GM18499 (cell line): ENCODE results near the gene FKBP2.
"Not testable (repeated sequence)": the region's sequence is repeated elsewhere in the genome, so short reads cannot be mapped to it uniquely, and the experiment has no call there.

Experiments used
- ATAC-seq: cut with Tn5 transposase; IDR thresholded peaks from one replicate; pipeline ENCODE4 v1.9.1; 2021; ENCODE audit warnings: moderate number of reproducible peaks; ENCODE audit not compliant: insufficient read depth, unreplicated experiment

Gene FKBP2

DNA sequence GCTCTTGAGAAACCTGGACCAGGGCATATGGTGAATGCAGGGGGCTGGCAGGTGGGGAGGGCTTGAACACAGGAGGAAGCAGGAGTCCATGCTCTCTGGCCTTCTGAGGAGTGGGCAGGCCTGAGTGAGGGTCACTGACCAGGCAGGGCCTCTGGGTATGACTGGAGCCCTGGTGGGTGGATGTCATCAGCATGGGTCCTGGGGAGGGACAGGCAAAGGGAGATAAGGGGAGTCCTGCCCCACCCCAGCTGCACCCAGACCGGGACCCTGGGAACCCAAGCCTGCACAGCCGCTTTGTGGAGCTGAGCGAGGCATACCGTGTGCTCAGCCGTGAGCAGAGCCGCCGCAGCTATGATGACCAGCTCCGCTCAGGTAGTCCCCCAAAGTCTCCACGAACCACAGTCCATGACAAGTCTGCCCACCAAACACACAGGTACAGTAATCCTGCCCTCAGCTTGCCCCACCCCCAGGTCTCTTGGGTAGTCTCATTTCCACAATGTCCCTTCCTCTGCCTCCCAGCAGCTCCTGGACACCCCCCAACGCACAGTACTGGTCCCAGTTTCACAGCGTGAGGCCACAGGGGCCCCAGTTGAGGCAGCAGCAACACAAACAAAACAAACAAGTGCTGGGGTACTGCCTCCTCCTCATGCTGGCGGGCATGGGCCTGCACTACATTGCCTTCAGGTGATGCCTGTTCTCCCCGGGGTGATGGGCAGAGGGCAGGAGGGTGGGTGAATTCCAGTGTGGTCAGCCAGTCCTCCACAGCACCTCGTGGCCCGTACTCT is 8.5 kb upstream of the FKBP2 start:
- ATAC-seq = no peak

DNA sequence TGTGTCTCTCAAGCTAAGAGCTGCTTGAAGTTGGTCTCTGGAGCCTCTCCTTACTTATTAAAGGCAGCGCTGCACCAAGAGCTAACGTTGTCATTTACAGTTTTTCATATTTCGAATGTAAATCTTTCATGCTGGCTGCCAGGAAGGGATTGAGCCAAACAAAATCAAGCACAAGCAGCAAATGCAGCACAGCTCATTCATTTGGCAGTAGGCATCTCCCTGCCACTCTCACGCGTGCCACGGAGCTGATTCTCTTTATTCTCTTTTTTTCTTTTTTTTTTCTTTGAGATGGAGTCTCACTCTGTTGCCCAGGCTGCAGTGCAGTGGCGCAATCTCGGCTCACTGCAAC is 8.0 kb upstream of the FKBP2 start:
- no peak for ATAC-seq

DNA sequence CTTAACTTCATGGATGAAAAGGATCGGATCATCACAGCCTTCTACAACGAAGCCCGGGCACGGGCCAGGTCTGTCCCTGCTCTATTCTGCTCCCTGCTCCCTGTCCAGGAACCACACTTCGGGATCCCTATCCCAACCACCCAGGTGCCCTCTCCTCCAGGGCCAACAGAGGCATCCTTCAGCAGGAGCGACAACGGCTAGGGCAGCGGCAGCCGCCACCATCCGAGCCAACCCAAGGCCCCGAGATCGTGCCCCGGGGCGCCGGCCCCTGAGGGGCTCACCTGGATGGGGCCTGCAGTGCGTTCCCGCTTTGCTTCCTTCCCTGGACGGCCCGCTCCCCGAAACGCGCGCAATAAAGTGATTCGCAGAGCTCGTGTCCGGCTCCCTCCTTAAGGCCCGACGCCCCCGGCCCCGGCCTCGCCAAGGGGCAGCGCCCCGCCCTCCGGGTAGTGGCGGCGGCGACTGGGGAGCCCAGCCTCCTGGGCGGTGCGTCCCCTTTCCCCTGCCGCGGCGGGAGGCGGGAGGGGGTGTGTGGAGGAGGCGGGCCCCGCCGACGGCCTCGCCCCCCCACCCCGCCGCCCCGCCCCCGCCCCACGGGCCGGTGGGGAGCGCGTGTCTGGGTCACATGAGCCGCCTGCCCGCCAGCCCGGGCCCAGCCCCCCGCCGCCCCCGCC is 6.8 kb upstream of the FKBP2 start, which contains the start of gene VEGFB:
Gene VEGFB, plus strand, starts transcription at position 672 of the 674 bp plus-strand sequence. CDS start 250 bp downstream, outside the sequence.
- no peak for ATAC-seq

DNA sequence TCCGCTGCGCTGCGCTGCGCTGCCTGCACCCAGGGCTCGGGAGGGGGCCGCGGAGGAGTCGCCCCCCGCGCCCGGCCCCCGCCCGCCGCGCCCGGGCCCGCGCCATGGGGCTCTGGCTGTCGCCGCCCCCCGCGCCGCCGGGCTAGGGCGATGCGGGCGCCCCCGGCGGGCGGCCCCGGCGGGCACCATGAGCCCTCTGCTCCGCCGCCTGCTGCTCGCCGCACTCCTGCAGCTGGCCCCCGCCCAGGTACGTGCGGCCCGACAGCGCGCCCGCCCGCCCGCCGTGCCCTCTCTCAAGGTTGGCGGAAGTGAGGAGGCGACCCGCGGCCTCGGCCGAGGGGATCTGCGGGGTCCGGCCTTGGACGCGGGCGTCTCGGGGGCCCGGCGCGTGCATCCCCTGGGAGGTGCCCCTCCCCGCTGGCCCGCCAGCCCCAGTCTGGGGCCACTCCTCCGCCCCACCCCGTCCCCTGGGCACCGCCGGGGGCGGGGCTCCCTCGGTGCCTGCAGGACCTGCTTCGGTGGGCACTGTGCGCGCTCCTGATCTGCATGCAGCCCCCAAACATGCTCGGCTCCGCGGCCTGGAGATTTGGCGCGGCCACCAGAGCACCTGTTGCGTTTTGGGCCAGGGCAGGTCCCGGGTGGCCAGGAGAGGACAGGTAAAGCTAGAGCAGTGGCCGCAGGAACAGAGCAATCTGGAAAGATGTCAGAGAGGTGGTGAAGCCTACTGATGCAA is 6.1 kb upstream of the FKBP2 start:
- no peak for ATAC-seq

DNA sequence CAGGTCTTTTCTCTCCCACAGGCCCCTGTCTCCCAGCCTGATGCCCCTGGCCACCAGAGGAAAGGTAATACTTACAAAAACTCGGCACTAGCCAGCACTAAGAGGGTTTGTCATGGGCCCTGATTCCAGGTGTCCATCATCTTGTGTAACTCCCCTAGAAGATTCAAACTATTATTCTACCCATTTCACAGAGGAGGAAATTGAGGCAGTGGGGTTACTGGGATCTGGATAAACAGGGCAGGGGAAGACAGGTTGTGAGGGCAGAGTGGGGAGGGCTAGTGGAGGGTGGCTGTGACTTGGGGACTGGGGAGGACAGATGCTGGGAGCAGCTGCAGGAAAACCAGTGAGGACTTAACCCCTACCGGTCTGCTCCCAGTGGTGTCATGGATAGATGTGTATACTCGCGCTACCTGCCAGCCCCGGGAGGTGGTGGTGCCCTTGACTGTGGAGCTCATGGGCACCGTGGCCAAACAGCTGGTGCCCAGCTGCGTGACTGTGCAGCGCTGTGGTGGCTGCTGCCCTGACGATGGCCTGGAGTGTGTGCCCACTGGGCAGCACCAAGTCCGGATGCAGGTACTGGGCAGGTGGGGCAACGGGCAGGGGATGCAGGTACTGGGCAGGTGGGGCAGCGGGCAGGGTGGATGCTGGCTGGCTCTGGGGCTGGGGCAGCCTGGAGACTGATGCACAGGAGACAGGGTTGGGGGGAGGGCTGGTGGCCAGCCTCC is 5.3 kb upstream of the FKBP2 start:
- ATAC-seq = no peak

DNA sequence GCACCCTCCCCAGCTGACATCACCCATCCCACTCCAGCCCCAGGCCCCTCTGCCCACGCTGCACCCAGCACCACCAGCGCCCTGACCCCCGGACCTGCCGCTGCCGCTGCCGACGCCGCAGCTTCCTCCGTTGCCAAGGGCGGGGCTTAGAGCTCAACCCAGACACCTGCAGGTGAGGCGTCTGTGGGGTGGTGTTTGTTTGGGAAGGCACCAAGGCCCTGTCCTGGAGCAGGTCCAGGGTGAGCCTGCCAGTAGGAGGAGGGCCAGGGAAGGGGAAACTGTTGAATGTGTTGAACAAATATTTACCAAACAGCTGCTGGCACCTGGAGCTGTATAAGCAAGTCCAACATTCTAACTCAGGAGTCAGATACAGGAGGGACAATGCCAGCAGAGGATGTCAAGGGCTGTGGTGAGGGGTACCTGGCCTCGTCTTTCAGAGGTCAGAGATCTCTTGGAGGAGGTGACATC is 3.4 kb upstream of the FKBP2 start:
- no peak for ATAC-seq

DNA sequence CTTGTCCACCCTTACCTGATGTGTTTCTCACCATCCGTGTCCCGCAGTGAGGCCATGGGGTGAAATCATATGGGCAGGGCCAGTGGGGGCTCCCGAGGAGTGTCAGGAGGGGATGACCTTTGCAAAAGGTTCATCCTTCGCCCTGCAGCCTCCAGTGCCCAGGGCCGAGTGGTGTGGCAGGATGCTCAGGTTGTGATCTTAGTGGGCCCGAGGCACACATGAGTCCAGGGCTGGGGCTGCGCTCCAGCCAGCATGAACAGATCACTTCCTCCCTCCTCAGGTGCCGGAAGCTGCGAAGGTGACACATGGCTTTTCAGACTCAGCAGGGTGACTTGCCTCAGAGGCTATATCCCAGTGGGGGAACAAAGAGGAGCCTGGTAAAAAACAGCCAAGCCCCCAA is 2.8 kb upstream of the FKBP2 start:
- no peak for ATAC-seq

DNA sequence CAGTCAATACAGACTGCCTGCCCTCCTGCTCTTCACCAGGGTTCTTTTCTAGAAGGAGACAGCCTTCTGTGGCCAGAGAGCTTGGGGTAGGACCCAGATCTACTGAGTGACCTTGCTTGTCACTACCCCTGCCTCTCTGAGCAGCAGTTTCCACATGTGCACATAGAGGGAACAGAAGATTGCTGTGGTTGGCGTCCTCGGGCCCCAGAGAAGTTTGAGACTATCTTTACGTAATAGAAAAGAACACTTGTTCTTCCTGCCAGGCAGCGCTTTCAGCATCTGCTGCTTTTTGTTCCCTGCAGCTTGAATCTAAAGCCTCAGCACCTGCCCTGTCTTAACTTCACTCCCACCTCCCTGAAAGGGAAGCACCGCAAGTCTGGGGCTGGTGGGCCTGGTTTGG is 1.9 kb upstream of the FKBP2 start:
- no peak for ATAC-seq

DNA sequence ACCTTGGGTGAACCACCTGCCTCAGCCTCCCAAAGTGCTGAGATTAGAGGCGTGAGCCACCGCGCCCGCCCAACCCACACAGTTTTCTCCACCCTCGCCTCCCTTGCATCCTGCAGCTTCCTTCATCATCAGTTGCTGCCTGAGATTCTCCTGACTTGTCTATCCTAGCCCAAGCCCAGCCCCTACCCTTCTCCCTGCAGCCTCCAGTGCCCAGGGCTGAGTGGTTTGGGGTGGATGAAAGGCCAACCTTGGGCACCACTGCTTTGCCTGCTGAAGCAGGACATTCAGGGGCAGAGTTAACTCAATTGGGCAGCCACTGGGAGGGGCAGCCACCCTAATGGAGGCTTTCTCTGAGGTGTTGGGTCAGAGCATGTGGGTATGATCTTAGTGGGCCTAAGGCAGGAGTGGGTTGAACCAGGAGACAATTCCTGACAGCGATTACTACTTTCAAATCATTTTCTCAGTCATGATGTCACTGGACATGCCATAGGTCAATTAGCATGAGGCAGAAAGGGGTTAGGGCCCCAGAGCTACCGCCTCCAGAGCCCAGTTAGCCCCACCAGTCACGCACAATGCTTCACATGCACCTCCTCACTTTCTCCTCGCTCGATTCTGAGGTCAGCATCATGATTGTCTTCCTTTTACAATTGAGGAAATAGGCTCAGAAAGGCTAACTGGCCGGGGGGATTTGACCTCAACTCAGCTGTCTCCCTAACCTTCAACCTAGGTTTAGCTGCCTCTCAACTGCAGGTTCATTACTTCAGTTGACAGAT is 1.0 kb upstream of the FKBP2 start:
- ATAC-seq = no peak

DNA sequence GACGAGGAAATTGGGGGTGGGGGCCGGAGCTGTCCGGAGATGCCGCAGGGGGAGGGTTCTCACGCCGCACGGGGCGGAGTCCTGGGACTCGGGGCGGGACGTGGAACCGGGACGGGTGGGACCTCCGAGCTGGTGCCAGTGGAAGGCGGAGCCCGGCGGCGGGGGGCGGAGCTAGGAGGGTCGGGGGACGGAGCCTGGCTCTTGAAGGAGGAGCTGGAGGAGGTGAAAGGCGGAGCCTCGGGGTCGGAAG is 271 bp downstream of the FKBP2 start:
- ATAC-seq = peak; percentile 39

DNA sequence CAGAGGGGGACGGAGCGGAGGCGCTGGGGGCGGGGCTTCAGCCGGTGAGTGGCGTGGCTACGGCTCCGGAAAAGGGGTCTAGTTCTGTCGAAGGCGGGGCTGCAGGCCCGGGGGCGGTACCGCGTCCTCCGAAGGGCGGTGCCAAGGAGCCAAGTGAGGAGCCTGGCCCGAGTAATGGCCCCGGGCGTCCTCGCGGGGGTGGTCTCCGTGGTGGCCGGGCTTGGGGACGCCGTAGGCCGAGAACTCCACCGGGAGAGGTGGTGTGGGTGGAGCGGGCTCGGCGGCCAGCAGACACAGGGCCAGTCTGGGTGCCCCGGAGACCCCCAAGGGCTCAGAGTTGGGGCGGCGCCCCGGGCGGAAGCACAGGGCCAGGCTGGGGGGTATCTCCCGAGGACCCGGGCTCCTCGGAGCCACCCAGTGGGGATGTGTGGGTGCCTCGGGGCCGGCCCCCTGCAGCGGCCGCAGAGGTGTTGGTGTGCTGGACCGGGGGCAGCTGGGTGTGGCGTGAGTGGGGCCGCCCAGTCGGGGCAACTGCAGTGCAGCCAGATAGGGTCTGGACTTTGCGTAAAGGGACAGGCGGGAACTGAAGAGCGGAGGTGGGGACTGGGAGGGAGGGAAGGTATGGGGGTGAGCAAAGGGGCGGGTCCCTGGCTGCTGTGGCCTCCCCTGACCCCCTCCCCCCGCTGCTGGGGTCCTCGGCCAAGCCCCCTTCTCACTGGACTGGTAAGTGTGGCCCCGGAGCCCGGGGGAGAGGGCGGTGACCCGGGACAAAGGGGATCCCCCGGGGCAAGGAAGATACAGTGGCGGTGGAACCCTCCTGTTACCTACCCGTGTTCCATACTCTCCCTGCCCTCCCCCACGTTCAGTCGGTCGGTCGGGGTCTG is 838 bp downstream of the FKBP2 start:
- no peak for ATAC-seq

DNA sequence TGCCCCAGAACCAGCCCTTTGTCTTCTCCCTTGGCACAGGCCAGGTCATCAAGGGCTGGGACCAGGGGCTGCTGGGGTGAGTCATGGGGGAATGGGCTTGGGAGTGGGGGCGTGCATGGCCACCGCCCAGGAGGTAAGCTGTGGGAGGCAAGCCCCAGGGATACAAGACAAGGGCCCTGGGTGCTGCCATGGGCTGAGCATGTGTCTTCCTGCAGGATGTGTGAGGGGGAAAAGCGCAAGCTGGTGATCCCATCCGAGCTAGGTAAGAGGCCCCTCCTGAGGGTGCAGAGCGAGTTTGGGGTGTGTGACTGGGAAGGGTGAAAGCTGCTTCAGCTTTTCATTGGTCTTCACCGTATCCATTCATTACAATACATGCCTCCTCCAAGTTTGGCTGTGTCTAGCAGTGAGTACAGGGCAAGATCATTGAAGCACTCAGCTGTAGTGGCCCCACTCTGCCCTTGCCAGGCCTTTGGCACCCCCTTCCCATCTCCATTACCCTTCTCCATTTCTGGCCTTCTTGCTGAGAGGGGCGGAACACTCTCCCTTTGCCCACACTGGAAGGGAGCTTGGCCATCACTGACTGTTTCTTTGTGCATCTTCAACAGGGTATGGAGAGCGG is 2.5 kb downstream of the FKBP2 start:
- no peak for ATAC-seq

DNA sequence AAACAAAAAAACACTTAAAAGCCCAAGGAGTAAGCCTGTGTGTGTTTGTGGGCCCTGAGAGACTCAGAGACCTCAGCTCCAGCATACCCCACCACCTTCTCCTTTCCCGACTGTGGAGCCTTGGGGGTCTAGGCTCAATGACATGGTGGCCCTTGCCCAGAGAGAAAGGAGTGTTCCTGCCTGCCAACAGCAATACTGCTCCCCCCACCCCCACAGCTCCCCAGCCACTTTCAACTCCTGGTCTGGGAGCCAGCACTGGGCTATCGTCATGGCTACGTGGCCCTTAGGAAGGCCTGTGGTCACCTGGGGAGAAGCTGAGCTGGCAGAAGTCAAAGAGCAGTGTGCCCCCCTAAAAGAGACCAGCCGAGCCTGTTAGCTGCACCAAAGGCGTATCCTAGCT is 3.2 kb downstream of the FKBP2 start:
- ATAC-seq = no peak

DNA sequence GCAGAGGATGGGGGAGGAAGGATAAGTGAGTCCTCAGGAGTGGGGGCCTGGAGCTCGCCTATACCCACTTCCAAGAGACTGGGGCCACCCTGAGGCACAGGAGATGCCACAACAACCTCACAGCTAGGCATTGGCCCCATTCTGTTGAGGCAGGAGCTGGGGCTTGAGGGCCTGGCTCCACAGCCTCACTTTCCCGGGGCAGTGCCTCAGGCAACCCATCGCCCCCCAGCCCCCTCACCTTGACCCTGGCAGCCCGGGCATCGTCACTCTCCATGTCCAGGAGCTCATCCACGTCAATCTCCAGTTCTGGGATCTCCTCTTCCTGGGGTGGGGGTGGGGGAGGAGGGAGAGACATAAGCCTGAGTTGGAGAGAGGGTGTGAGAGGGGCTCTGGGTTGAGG is 4.1 kb downstream of the FKBP2 start:
- no peak for ATAC-seq

DNA sequence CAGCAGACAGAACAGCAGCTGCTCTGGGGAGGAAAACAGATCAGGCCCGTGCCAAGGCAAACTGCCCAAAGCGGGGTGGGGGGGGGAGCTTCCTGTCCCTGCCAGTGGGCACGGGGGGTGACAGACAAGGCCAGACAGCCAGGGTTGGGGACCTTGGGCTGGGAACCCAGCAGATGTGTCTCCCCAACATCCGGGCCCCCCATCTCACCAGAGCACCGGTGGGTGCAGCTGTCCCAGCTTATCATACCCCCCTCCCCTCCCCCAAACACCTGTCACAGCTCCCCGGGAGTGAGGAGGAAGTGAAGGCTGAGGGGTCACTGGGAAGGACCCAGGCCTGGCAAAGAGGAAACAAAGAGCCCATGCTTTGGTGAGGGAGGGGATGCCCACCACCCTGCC is 4.5 kb downstream of the FKBP2 start:
- no peak for ATAC-seq

DNA sequence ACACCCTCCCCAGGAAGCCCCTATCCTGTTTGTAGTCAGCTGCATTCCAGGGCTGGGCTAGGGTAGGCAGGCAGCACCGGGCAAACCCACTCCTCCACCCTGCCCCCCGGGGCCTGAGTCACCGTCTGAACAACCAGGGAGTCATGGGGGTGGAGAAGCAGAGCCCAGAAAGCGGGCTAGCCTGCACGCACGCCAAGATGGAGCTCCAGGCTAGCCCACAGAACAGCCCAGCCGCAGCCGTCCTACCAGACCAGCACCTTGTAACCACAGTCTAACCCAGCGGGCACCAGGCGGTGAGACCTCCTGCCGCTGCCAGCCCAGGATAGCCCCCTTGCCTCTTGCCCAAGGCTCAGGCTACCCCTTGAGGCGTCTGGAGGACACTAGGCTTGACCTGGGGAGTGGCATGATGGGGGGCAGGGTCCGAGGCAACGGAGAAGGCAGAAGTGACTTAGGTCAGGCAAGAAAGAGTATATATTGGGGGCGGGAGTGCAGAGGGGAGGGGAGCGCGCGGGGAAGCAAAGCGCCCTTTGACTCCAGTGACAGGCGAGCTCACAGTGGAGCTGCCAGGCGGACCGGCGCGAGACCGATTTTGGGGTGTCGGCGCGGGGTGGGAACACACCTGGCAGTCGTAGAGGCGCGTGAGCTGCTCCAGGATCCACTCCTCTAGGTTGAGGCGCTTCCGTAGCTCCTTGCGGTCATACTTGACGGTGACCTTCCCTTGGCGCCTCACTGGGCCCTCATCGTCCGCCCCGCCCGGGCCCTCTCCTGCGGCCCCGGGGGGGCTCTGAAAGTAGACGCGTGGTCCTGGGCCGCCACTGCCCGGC is 5.1 kb downstream of the FKBP2 start:
- no peak for ATAC-seq

DNA sequence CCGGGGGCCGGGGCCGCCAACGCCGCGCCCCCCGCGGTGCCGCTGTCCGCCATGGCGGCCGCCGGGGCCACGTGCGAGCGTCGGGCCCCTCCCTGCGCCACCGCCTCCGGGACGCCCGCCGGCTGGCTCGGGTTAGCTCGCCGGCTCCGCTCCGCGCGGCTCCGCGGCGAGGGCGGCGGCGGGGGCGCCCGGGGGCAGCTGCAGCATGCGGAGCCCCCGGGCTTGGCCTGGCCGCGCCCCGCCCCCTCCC is 5.7 kb downstream of the FKBP2 start:
- ATAC-seq = not testable (repeated sequence)
